Caco-2 (cell line): ENCODE results near the gene CSNK1A1. TPM values are rescaled to one million over a fixed set of nuclear protein-coding genes. Genes with fewer than 3 reads are reported as not detected.
"Not testable (repeated sequence)": the region's sequence is repeated elsewhere in the genome, so short reads cannot be mapped to it uniquely, and the experiment has no call there.

Source experiments
- BruUV-seq: library from RNA; stranded (reverse); fragments of 400-500 nt; replicated peaks from 2 replicates; lab custom pipeline; 2021; lab: Mats Ljungman, UMichigan
- CTCF ChIA-PET: fragments of 300-600 bp; sonication (Branson Sonifier 250); formaldehyde crosslinking; loops from one replicate; lab custom pipeline; 2022; ENCODE audit warnings: antibody characterized with exemption; lab: Charles Lee
- POLR2A ChIA-PET: fragments of 300-600 bp; sonication (Branson Sonifier 250); formaldehyde crosslinking; loops from one replicate; lab custom pipeline; 2022; ENCODE audit warnings: antibody characterized with exemption; lab: Charles Lee
- DNase-seq, 2 experiments: peaks; one replicate each; pipeline versions ENCODE4 v3.0.0 to v3.0.0-alpha.2; 2020 to 2022
- H3K27me3 ChIP-seq: replicated peaks from 2 replicates; pipeline ENCODE4 v1.6.0; 2011; ENCODE audit warnings: low read length; ENCODE audit not compliant: control insufficient read depth, insufficient read depth
- H3K36me3 ChIP-seq: 2 replicates; pipeline ENCODE4 v1.5.1; 2011; ENCODE audit warnings: low read length; ENCODE audit not compliant: control insufficient read depth, insufficient read depth
- H3K4me1 ChIP-seq: fragments of 250-450 bp; sonication (Bioruptor Pico); 2 replicates; pipeline ENCODE4 v1.5.1; 2020; ENCODE audit warnings: mild to moderate bottlenecking
- H3K4me3 ChIP-seq: 2 replicates; pipeline ENCODE4 v1.5.1; 2011; ENCODE audit warnings: low read depth, mild to moderate bottlenecking, control low read depth, low read length
- H3K9me3 ChIP-seq: fragments of 250-450 bp; sonication (Bioruptor Pico); 2 replicates; pipeline ENCODE4 v1.5.1; 2020; ENCODE audit warnings: mild to moderate bottlenecking, moderate library complexity
- H3K27ac Mint-ChIP-seq: one replicate; pipeline ENCODE4 v1.8.0; 2022; ENCODE audit warnings: mixed read lengths; ENCODE audit not compliant: unreplicated experiment
- H3K27me3 Mint-ChIP-seq: one replicate; pipeline ENCODE4 v1.8.0; 2022; ENCODE audit warnings: mixed read lengths; ENCODE audit not compliant: insufficient read depth, unreplicated experiment
- H3K36me3 Mint-ChIP-seq: one replicate; pipeline ENCODE4 v1.8.0; 2022; ENCODE audit warnings: mild to moderate bottlenecking, mixed read lengths; ENCODE audit not compliant: insufficient read depth, unreplicated experiment
- H3K4me1 Mint-ChIP-seq: one replicate; pipeline ENCODE4 v1.8.0; 2022; ENCODE audit warnings: low read depth, mixed read lengths; ENCODE audit not compliant: unreplicated experiment
- H3K4me3 Mint-ChIP-seq: one replicate; pipeline ENCODE4 v1.8.0; 2022; ENCODE audit warnings: mild to moderate bottlenecking, moderate library complexity, mixed read lengths; ENCODE audit not compliant: unreplicated experiment
- H3K9me3 Mint-ChIP-seq: one replicate; pipeline ENCODE4 v1.8.0; 2022; ENCODE audit warnings: mixed read lengths; ENCODE audit not compliant: unreplicated experiment
- intact Hi-C: fragments of 100-400 bp; cut with micrococcal nuclease; formaldehyde crosslinking; loops from one replicate; pipeline ENCODE4 v1.10.0; 2022; ENCODE audit not compliant: unreplicated experiment
- total RNA-seq: library from RNA; stranded (reverse); gene quantifications from 2 replicates; pipeline ENCODE4 v1.2.3, GENCODE V29; 2022
- TF ChIP-seq, protein P1 (sequence below), 2 experiments: fragments of 200-600 bp in 1 of 2; IDR thresholded peaks; 1 replicate in 1 of 2; 2 replicates in 1 of 2; pipeline versions ENCODE4 v1.5.1 to v1.8.0; 2011 to 2022; ENCODE audit warnings: antibody characterized with exemption in 1 of 2, control low read depth in 1 of 2, inconsistent platforms in 1 of 2, low read depth in 1 of 2, low read length in 1 of 2, mild to moderate bottlenecking in 1 of 2, moderate library complexity in 1 of 2; ENCODE audit not compliant: insufficient read depth in 1 of 2, severe bottlenecking in 1 of 2, unreplicated experiment in 1 of 2

Gene CSNK1A1
- total RNA-seq, 1 experiment from 2014 or later: 264 TPM

DNA sequence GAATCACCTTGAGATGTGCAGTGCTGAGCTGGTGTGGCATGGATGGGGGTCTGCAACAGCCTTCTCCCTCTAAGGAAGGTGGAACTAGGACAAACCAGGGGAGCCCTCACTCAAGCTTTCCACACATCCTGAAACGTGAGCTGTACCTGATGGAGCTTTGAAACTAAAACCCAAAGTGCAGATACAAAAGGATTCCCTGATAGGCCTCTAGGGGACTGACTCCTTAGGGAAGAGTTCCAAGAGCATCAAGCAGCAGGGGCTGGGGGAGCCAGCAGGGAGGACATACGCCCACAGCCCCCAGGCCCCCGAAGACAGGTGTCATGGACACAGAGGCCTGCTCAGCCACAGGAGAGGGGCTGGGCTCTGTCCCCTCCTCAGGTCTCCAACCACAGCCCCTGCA, 47.7 kb upstream of the CSNK1A1 start:
- ChIA-PET POLR2A (no interaction called here), CTCF (interaction anchor here (1.0 kb wide), 1 partner anchor 20 kb away, joined by 3 read pairs; no protein-coding TSS in a partner anchor)
- no TSS peak for BruUV-seq
- Mint-ChIP-seq H3K9me3 (no peaks in the 10 kb centered on the region), H3K4me3 (no peak overlapping the region), H3K27me3 (no peaks in the 10 kb centered on the region), H3K27ac (no peak overlapping the region), H3K4me1 (peaks cover 17% of the 10 kb centered on the region), H3K36me3 (no peaks in the 10 kb centered on the region)
- no peaks in the 10 kb centered on the region for H3K36me3 ChIP-seq
- H3K4me3 ChIP-seq: no peak overlapping the region
- peaks cover 14% of the 10 kb centered on the region for H3K4me1 ChIP-seq
- no peaks in the 10 kb centered on the region for H3K9me3 ChIP-seq
- no peaks in the 10 kb centered on the region for H3K27me3 ChIP-seq
- no peak for DNase-seq
- intact Hi-C loops: no loop called here
- TF ChIP-seq, protein P1, sequence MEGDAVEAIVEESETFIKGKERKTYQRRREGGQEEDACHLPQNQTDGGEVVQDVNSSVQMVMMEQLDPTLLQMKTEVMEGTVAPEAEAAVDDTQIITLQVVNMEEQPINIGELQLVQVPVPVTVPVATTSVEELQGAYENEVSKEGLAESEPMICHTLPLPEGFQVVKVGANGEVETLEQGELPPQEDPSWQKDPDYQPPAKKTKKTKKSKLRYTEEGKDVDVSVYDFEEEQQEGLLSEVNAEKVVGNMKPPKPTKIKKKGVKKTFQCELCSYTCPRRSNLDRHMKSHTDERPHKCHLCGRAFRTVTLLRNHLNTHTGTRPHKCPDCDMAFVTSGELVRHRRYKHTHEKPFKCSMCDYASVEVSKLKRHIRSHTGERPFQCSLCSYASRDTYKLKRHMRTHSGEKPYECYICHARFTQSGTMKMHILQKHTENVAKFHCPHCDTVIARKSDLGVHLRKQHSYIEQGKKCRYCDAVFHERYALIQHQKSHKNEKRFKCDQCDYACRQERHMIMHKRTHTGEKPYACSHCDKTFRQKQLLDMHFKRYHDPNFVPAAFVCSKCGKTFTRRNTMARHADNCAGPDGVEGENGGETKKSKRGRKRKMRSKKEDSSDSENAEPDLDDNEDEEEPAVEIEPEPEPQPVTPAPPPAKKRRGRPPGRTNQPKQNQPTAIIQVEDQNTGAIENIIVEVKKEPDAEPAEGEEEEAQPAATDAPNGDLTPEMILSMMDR (IDR thresholded peaks at IDR 0.05; ENCODE audit: insufficient read depth in 1 of 2, low read depth in 1 of 2, low read length in 1 of 2, severe bottlenecking in 1 of 2, unreplicated experiment in 1 of 2): peak in 1 of 2 experiments; percentile 15

DNA sequence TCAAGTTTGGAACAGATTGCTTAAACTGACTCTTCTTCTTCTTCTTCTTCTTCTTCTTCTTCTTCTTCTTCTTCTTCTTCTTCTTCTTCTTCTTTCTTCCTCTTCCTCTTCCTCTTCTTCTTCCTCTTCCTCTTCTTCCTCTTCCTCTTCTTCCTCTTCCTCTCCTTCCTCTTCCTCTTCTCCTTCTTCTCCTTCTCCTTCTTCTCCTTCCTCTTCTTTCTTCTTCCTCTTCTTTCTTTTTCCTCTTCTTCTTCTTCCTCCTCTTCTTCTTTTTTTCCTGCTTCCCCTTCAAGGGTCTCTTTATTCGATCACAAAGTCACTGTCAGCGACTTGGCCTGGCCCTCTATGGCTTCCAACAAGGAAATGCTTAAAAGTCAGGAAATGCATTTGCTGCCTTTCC, 47.0 kb upstream of the CSNK1A1 start:
- H3K4me1 ChIP-seq, H3K9me3 ChIP-seq, H3K27me3 Mint-ChIP-seq, H3K9me3 Mint-ChIP-seq, intact Hi-C loops, H3K36me3 ChIP-seq, POLR2A ChIA-PET, H3K4me3 ChIP-seq, H3K27ac Mint-ChIP-seq, DNase-seq, H3K36me3 Mint-ChIP-seq, H3K27me3 ChIP-seq, BruUV-seq, H3K4me3 Mint-ChIP-seq: not testable (repeated sequence)
- CTCF ChIA-PET: interaction anchor here (1.0 kb wide), 1 partner anchor 21 kb away, joined by 3 read pairs; no protein-coding TSS in a partner anchor
- H3K4me1 Mint-ChIP-seq: peaks cover 17% of the 10 kb centered on the region

DNA sequence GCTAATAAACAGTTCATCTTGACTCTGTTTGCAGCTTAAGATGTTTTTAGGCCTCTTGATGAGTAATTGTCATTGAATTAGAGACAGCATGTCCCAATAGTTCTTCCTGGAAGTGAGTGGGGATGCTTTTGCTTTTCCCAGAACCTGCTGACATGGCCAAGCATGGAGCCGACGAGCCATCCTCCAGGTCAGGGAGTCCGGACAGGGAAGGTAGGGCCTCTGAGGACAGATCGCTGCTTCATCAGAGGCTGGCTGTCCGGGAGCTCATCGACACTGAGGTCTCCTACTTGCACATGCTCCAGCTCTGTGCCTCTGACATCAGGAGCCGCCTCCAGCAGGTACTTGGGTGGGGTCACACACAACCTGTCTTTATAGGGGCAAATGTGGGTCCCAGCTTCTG, 46.4 kb upstream of the CSNK1A1 start:
- Mint-ChIP-seq H3K27me3 (no peaks in the 10 kb centered on the region), H3K4me3 (no peak overlapping the region), H3K27ac (no peak overlapping the region), H3K4me1 (peaks cover 17% of the 10 kb centered on the region), H3K36me3 (no peaks in the 10 kb centered on the region), H3K9me3 (no peaks in the 10 kb centered on the region)
- intact Hi-C loops: no loop called here
- ChIA-PET POLR2A (no interaction called here), CTCF (no interaction called here)
- no TSS peak for BruUV-seq
- Histone ChIP-seq H3K9me3 (no peaks in the 10 kb centered on the region), H3K4me1 (0 out of 2 replicates have a peak, but pooled peaks cover 1% of the 10 kb centered on the region), H3K27me3 (no peaks in the 10 kb centered on the region), H3K36me3 (no peaks in the 10 kb centered on the region), H3K4me3 (no peak overlapping the region)
- no peak for DNase-seq
- TF ChIP-seq, protein P1 (IDR thresholded peaks at IDR 0.05; ENCODE audit: insufficient read depth in 1 of 2, low read depth in 1 of 2, low read length in 1 of 2, severe bottlenecking in 1 of 2, unreplicated experiment in 1 of 2): no peak

DNA sequence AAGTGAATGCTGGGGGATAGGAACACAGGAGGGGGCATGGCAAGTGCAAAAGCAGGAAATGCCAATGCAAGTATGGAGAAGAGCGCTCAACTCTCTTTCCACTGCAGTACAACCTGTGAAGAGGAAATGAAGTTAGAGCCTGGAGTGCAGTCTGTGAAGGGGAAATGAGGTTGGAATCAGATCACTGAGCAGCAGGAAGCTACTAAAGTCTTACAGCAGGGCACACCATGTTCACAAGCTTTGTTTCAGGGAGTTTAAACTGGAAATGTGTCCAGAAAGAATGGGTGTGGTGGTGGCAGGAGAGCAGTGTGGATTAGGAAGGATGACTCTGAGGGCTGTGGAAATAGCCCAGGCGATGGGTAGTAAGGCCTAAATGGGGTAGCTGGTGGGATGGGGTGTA, 45.5 kb upstream of the CSNK1A1 start:
- H3K27me3 ChIP-seq: no peaks in the 10 kb centered on the region
- Mint-ChIP-seq H3K36me3 (no peaks in the 10 kb centered on the region), H3K27me3 (no peaks in the 10 kb centered on the region), H3K27ac (peak overlapping the region; percentile 5), H3K4me3 (no peak overlapping the region), H3K4me1 (peaks cover 14% of the 10 kb centered on the region), H3K9me3 (no peaks in the 10 kb centered on the region)
- H3K4me1 ChIP-seq: no peaks in the 10 kb centered on the region
- POLR2A ChIA-PET: no interaction called here
- intact Hi-C loops: no loop called here
- no peaks in the 10 kb centered on the region for H3K9me3 ChIP-seq
- DNase-seq: no peak
- H3K36me3 ChIP-seq: no peaks in the 10 kb centered on the region
- CTCF ChIA-PET: no interaction called here
- TF ChIP-seq, protein P1 (IDR thresholded peaks at IDR 0.05; ENCODE audit: insufficient read depth in 1 of 2, low read depth in 1 of 2, low read length in 1 of 2, severe bottlenecking in 1 of 2, unreplicated experiment in 1 of 2): no peak
- H3K4me3 ChIP-seq: no peak overlapping the region
- no TSS peak for BruUV-seq

DNA sequence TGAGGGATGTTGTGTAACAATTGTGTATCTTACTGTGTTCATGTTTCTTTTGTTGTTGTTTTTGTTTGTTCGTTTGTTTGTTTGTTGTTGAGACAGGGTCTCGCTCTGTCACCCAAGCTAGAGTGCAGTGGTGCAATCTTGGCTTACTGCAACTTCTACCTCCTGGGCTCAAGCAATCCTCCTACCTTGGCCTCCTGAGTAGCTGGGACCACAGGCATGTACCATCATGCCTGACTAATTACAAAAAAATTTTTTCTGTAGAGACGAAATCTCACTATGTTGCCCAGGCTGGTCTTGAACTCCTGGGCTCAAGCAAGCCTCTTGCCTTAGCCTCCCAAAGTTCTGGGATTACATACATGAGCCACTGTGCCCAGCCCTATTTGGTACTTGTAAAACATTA, 43.9 kb upstream of the CSNK1A1 start:
- H3K4me3 Mint-ChIP-seq, H3K4me3 ChIP-seq, H3K27me3 Mint-ChIP-seq, intact Hi-C loops, H3K4me1 ChIP-seq, H3K9me3 Mint-ChIP-seq, H3K9me3 ChIP-seq, H3K4me1 Mint-ChIP-seq, H3K36me3 Mint-ChIP-seq, H3K27me3 ChIP-seq, POLR2A ChIA-PET, CTCF ChIA-PET, BruUV-seq, DNase-seq, H3K27ac Mint-ChIP-seq, H3K36me3 ChIP-seq: not testable (repeated sequence)
